ENCODE measurements around the gene GFI1B.

- TF ChIP-seq ZNF484 (CRISPR knock-in tag; IDR thresholded peaks at IDR 0.05; ENCODE audit: borderline replicate concordance, low read depth) (no peak), EED (CRISPR knock-in tag; IDR thresholded peaks at IDR 0.05) (no peak)
Measured at GRCh38 chr9:133003671-133004090, 25.2 kb downstream of the GFI1B start.

Measured in HepG2 (cell line).